Esophagus (tissue), 2 donors: ENCODE results near the gene KCNE2. TPM values are rescaled to one million over a fixed set of nuclear protein-coding genes. Genes with fewer than 3 reads are reported as not detected.
A peak's percentile ranks its signal among the peaks of the same experiment; 100 is the strongest.

Experiments used
- H3K27ac ChIP-seq, 2 donors: one replicate each; pipeline ENCODE4 v1.5.1; 2013; ENCODE audit warnings: low read depth in 2 of 2, mild to moderate bottlenecking in 2 of 2, inconsistent platforms in 1 of 2, low read length in 1 of 2, moderate library complexity in 1 of 2
- H3K27me3 ChIP-seq, 2 donors: one replicate each; pipeline ENCODE4 v1.6.1; 2013; ENCODE audit warnings: low read length in 2 of 2, control low read depth in 1 of 2, mild to moderate bottlenecking in 1 of 2; ENCODE audit not compliant: insufficient read depth in 2 of 2, control insufficient read depth in 1 of 2
- H3K36me3 ChIP-seq, 2 donors: one replicate each; pipeline ENCODE4 v1.6.1; 2013; ENCODE audit warnings: low read length in 1 of 2; ENCODE audit not compliant: control insufficient read depth in 2 of 2, insufficient read depth in 2 of 2
- H3K4me1 ChIP-seq, 2 donors: one replicate each; pipeline ENCODE4 v1.6.1; 2013; ENCODE audit warnings: low read length in 1 of 2; ENCODE audit not compliant: control insufficient read depth in 2 of 2, insufficient read depth in 2 of 2
- H3K4me3 ChIP-seq, 2 donors: one replicate each; pipeline ENCODE4 v1.5.1; 2013; ENCODE audit warnings: low read length in 2 of 2, mild to moderate bottlenecking in 2 of 2, low read depth in 1 of 2, moderate library complexity in 1 of 2
- H3K9me3 ChIP-seq, 2 donors: one replicate each; pipeline ENCODE4 v1.6.1; 2013; ENCODE audit warnings: mild to moderate bottlenecking in 2 of 2, low read depth in 1 of 2, low read length in 1 of 2, moderate library complexity in 1 of 2; ENCODE audit not compliant: control insufficient read depth in 2 of 2, insufficient read depth in 1 of 2
- WGBS, 2 donors: extraction: QIAGEN DNeasy Blood & Tissue Kit; methylation state at CpG; one replicate each; pipeline ENCODE4 v1.1.7; 2013; 5-methylcytosine and 5-hydroxymethylcytosine counted together
- polyA plus RNA-seq, 2 donors: library from polyadenylated mRNA; stranded (reverse); fragments of 200-250 nt; gene quantifications; one replicate each; pipeline ENCODE4 v1.2.3, GENCODE V29; 2013
- donor health status: healthy with polysubstance abuse.
- donor health status: Bipolar disorder and iron deficiency.

The KCNE2 gene
- polyA plus RNA-seq, 2 donors, result 0.07 to 0.14 TPM

- Histone ChIP-seq H3K27ac (no peak overlapping the region), H3K27me3 (no peaks in the 10 kb centered on the region), H3K9me3 (no peaks in the 10 kb centered on the region), H3K4me3 (no peak overlapping the region), H3K36me3 (no peaks in the 10 kb centered on the region), H3K4me1 (no peaks in the 10 kb centered on the region)
- 35 to 44% methylated on average over 6 of the region's 6 CpGs for WGBS, 2 donors
These were observed 26.1 kb upstream of the KCNE2 start for GRCh38 chr21:34337741-34338140.

- no peak overlapping the region for H3K27ac ChIP-seq
- no peaks in the 10 kb centered on the region for H3K27me3 ChIP-seq
- H3K4me1 ChIP-seq, result no peaks in the 10 kb centered on the region
- no peaks in the 10 kb centered on the region for H3K36me3 ChIP-seq
- H3K4me3 ChIP-seq, result no peak overlapping the region
- no peaks in the 10 kb centered on the region for H3K9me3 ChIP-seq
- 89 to 94% methylated on average over 8 of the region's 8 CpGs for WGBS, 2 donors
These were observed 25.6 kb upstream of the KCNE2 start for GRCh38 chr21:34338226-34338625.

- H3K27me3 ChIP-seq, result no peaks in the 10 kb centered on the region
- 85 to 90% methylated on average over 3 of the region's 3 CpGs for WGBS, 2 donors
These were observed 23.7 kb upstream of the KCNE2 start for GRCh38 chr21:34340061-34340460.

GRCh38 chr21:34342476-34342875, 21.3 kb upstream of the KCNE2 start:
- Histone ChIP-seq H3K4me3 (no peak overlapping the region), H3K27ac (no peak overlapping the region), H3K27me3 (no peaks in the 10 kb centered on the region), H3K9me3 (no peaks in the 10 kb centered on the region), H3K36me3 (no peaks in the 10 kb centered on the region), H3K4me1 (peaks cover 0 to 2% of the 10 kb centered on the region in 2 donors)
- 87 to 90% methylated on average over 5 of the region's 5 CpGs for WGBS, 2 donors

More at GRCh38 chr21:34340061-34340460, 23.7 kb upstream of the KCNE2 start:
- no peaks in the 10 kb centered on the region for H3K4me1 ChIP-seq
- no peak overlapping the region for H3K27ac ChIP-seq
- H3K4me3 ChIP-seq, result no peak overlapping the region
- no peaks in the 10 kb centered on the region for H3K36me3 ChIP-seq
- H3K9me3 ChIP-seq, result no peaks in the 10 kb centered on the region

- H3K4me1 ChIP-seq, result peaks cover 0 to 2% of the 10 kb centered on the region in 2 donors
- 86 to 90% methylated on average over 7 of the region's 7 CpGs for WGBS, 2 donors
- no peak overlapping the region for H3K27ac ChIP-seq
- H3K36me3 ChIP-seq, result no peaks in the 10 kb centered on the region
- H3K9me3 ChIP-seq, result no peaks in the 10 kb centered on the region
- H3K27me3 ChIP-seq, result no peaks in the 10 kb centered on the region
- H3K4me3 ChIP-seq, result no peak overlapping the region
These were observed 20.5 kb upstream of the KCNE2 start for GRCh38 chr21:34343347-34343746.

- Histone ChIP-seq H3K4me3 (no peak overlapping the region), H3K27me3 (no peaks in the 10 kb centered on the region), H3K27ac (no peak overlapping the region), H3K4me1 (peaks cover 0 to 2% of the 10 kb centered on the region in 2 donors), H3K9me3 (no peaks in the 10 kb centered on the region), H3K36me3 (no peaks in the 10 kb centered on the region)
- 84 to 86% methylated on average over 14 of the region's 14 CpGs for WGBS, 2 donors
These were observed 19.9 kb upstream of the KCNE2 start for GRCh38 chr21:34343838-34344381.

GRCh38 chr21:34344584-34344983, 19.2 kb upstream of the KCNE2 start:
- Histone ChIP-seq H3K27me3 (no peaks in the 10 kb centered on the region), H3K36me3 (no peaks in the 10 kb centered on the region), H3K9me3 (no peaks in the 10 kb centered on the region), H3K4me1 (peaks cover 0 to 2% of the 10 kb centered on the region in 2 donors), H3K27ac (no peak overlapping the region), H3K4me3 (no peak overlapping the region)
- 88 to 89% methylated on average over 5 of the region's 5 CpGs for WGBS, 2 donors

- 75 to 77% methylated on average over 15 of the region's 15 CpGs for WGBS, 2 donors
- peaks cover 0 to 2% of the 10 kb centered on the region in 2 donors for H3K4me1 ChIP-seq
These were observed 18.5 kb upstream of the KCNE2 start for GRCh38 chr21:34345091-34345871.

GRCh38 chr21:34345892-34346291, 17.9 kb upstream of the KCNE2 start:
- peaks cover 0 to 2% of the 10 kb centered on the region in 2 donors for H3K4me1 ChIP-seq

More at GRCh38 chr21:34345091-34345871, 18.5 kb upstream of the KCNE2 start:
- H3K27ac ChIP-seq, result peak overlapping the region; percentile 11 to 25
- H3K36me3 ChIP-seq, result no peaks in the 10 kb centered on the region
- H3K27me3 ChIP-seq, result no peaks in the 10 kb centered on the region
- H3K9me3 ChIP-seq, result no peaks in the 10 kb centered on the region
- H3K4me3 ChIP-seq, result no peak overlapping the region

More at GRCh38 chr21:34345892-34346291, 17.9 kb upstream of the KCNE2 start:
- H3K36me3 ChIP-seq, result no peaks in the 10 kb centered on the region
- H3K9me3 ChIP-seq, result no peaks in the 10 kb centered on the region
- 65 to 73% methylated on average over 10 of the region's 10 CpGs for WGBS, 2 donors
- H3K27ac ChIP-seq, result peak overlapping the region; percentile 11 to 25
- H3K4me3 ChIP-seq, result no peak overlapping the region
- H3K27me3 ChIP-seq, result no peaks in the 10 kb centered on the region
